ENCODE measurements around the gene SINHCAF.

The SINHCAF gene

DNA sequence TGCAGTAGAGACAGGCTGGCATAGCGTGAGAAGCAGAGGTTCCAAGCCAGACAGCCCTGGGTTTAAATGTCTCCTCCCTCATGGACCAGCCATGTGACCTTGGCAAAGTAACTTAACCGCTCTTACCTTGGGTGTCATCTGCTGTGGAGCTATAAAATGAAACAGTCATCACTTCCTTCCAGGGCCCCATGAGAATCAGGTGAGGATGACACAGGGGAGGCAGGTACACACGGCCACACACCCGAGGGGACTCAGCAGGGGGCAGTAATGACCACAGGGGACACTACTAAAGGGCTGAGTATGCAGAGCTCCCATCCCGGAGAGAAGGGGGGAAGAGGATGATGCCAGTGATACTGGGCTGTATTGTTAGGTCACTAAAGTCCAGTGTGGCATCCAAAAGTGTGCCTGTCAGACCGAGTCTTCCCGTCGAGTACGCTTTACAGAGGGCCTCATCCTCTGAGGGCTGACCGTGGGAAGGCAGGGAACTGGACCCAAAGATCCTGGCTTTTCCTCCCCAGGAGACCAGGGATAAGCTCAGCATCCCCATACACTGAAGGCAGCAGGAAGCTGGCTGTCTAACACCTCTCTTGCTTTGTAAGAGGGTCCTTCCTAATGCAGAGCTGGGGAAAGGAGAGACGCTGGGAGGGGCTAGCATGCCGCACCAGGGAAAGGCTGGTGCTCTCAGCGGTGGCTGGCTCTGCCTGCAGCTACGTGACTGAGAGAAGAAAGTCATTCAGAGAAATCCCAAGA is 94.2 kb downstream of the SINHCAF start:
- no peak for DNase-seq
